Endothelial cell of umbilical vein (primary cell): ENCODE results near the gene NELFB.

ENCODE experiments used
- EZH2 ChIP-seq: IDR thresholded peaks from 2 replicates; pipeline ENCODE4 v1.6.1; 2012; ENCODE audit warnings: borderline replicate concordance, low read depth, mild to moderate bottlenecking, moderate library complexity, low read length, inconsistent platforms; ENCODE audit not compliant: severe bottlenecking
- FOS ChIP-seq: IDR thresholded peaks from 2 replicates; pipeline ENCODE4 v1.6.1; 2011; ENCODE audit warnings: mild to moderate bottlenecking, low read length, moderate library complexity, borderline replicate concordance; ENCODE audit not compliant: insufficient read depth
- POLR2A ChIP-seq: IDR thresholded peaks from 2 replicates; pipeline ENCODE4 v1.6.1; 2012; ENCODE audit warnings: low read depth, mild to moderate bottlenecking, control low read depth, low read length
- POLR2AphosphoS5 ChIP-seq: IDR thresholded peaks from 2 replicates; pipeline ENCODE4 v1.6.1; 2012; ENCODE audit warnings: low read depth, mild to moderate bottlenecking, control low read depth, low read length, moderate library complexity; ENCODE audit not compliant: insufficient read depth
- TF ChIP-seq, protein P1 (sequence below): IDR thresholded peaks from 2 replicates; pipeline ENCODE4 v1.6.1; 2011; ENCODE audit not compliant: insufficient read depth, insufficient read length
- TF ChIP-seq, protein P2 (sequence below), 2 donors: IDR thresholded peaks; 1 replicate in 1 of 2; 2 replicates in 1 of 2; pipeline ENCODE4 v1.5.1; 2011; ENCODE audit warnings: low read length in 2 of 2, mild to moderate bottlenecking in 2 of 2, moderate library complexity in 2 of 2, control low read depth in 1 of 2, inconsistent platforms in 1 of 2, low read depth in 1 of 2; ENCODE audit not compliant: insufficient read depth in 1 of 2; ENCODE audit errors: extremely low read depth in 1 of 2

DNA sequence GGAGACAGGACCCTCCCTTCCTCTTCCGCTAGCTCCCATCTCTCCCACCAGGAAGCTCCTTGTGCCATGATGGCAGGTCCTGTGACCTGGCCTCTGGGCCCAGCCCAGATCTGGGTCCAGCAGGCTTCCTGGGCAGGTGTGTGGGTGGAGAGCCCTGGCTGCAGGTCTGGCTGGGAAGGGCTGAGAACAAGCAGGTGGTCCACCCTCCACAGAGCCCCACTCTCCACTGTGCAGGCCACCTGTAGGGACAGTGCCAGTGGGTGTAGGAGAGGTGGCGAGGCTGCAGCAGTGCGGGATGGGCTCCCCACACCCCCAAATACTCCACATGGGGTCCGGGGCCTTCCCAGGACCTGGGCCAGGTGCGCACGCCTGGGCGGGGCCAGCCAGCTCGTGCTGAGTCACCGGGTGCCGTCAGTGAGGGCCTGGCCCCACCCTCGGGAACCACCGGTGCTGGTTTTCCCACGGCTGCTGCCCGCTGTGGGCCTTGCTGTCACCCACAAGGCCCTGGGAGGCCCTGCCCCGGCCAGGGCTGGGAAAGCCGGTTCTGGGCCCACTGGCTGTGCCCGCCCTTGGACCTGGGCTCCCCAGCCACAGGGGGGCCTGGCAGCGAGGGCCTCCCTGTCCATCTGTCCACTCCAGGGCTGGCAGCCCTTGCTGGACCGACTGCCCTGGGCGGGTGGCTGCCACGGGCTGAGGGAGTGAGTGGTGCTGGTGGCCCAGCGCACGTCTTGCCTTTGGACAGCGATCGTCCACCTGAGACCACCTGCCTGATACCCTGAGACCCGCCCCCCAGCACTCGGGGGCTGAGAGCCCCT, 56.3 kb downstream of the NELFB start:
- TF ChIP-seq, protein P1, sequence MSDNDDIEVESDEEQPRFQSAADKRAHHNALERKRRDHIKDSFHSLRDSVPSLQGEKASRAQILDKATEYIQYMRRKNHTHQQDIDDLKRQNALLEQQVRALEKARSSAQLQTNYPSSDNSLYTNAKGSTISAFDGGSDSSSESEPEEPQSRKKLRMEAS: no peak
- no peak for TF ChIP-seq POLR2AphosphoS5
- TF ChIP-seq, protein P2, sequence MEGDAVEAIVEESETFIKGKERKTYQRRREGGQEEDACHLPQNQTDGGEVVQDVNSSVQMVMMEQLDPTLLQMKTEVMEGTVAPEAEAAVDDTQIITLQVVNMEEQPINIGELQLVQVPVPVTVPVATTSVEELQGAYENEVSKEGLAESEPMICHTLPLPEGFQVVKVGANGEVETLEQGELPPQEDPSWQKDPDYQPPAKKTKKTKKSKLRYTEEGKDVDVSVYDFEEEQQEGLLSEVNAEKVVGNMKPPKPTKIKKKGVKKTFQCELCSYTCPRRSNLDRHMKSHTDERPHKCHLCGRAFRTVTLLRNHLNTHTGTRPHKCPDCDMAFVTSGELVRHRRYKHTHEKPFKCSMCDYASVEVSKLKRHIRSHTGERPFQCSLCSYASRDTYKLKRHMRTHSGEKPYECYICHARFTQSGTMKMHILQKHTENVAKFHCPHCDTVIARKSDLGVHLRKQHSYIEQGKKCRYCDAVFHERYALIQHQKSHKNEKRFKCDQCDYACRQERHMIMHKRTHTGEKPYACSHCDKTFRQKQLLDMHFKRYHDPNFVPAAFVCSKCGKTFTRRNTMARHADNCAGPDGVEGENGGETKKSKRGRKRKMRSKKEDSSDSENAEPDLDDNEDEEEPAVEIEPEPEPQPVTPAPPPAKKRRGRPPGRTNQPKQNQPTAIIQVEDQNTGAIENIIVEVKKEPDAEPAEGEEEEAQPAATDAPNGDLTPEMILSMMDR (IDR thresholded peaks at IDR 0.05; ENCODE audit: extremely low read depth in 1 of 2, insufficient read depth in 1 of 2, low read depth in 1 of 2, low read length in 2 of 2): no peak
- TF ChIP-seq EZH2: no peak
- no peak for TF ChIP-seq POLR2A
- TF ChIP-seq FOS: no peak
